ENCODE results near the gene SYNCRIP.
"Not testable (repeated sequence)": the region's sequence is repeated elsewhere in the genome, so short reads cannot be mapped to it uniquely, and the experiment has no call there.

The SYNCRIP gene

GRCh38 chr6:85642774-85643536, at the start of gene SYNCRIP:
Gene SYNCRIP, minus strand, starts transcription at chr6:85642886. Its CDS starts 1,447 bp downstream, at chr6:85641439.
- DNase-seq, result peak; percentile 100

GRCh38 chr6:85691478-85691877, 48.8 kb upstream of the SYNCRIP start:
- DNase-seq, result no peak

- DNase-seq, result no peak
Measured at GRCh38 chr6:85690071-85690470, 47.4 kb upstream of the SYNCRIP start.

- no peak for DNase-seq
Measured at GRCh38 chr6:85685713-85686112, 43.0 kb upstream of the SYNCRIP start.

GRCh38 chr6:85684809-85685171, 42.1 kb upstream of the SYNCRIP start:
- no peak for DNase-seq

GRCh38 chr6:85684133-85684808, 41.6 kb upstream of the SYNCRIP start:
- no peak for DNase-seq

GRCh38 chr6:85681899-85682298, 39.2 kb upstream of the SYNCRIP start:
- not testable (repeated sequence) for DNase-seq

- DNase-seq, result no peak
Measured at GRCh38 chr6:85680388-85680787, 37.7 kb upstream of the SYNCRIP start.

- no peak for DNase-seq
Measured at GRCh38 chr6:85679445-85680123, 36.9 kb upstream of the SYNCRIP start.

- DNase-seq, result peak; percentile 99
Measured at GRCh38 chr6:85678602-85679444, 36.1 kb upstream of the SYNCRIP start.

GRCh38 chr6:85678026-85678601, 35.4 kb upstream of the SYNCRIP start:
- DNase-seq, result no peak

GRCh38 chr6:85677234-85677956, 34.7 kb upstream of the SYNCRIP start:
- DNase-seq, result no peak

- DNase-seq, result no peak
Measured at GRCh38 chr6:85676086-85676729, 33.5 kb upstream of the SYNCRIP start.

GRCh38 chr6:85675030-85675819, 32.5 kb upstream of the SYNCRIP start:
- DNase-seq, result no peak

- no peak for DNase-seq
Measured at GRCh38 chr6:85674604-85675003, 31.9 kb upstream of the SYNCRIP start.

GRCh38 chr6:85673198-85674139, 30.8 kb upstream of the SYNCRIP start:
- DNase-seq, result no peak

GRCh38 chr6:85672623-85673022, 29.9 kb upstream of the SYNCRIP start:
- DNase-seq, result no peak

GRCh38 chr6:85672050-85672449, 29.4 kb upstream of the SYNCRIP start:
- no peak for DNase-seq

GRCh38 chr6:85670573-85670972, 27.9 kb upstream of the SYNCRIP start:
- no peak for DNase-seq

Data from left hindlimb (tissue), 1 donor.